Astrocyte (in vitro differentiated cells and primary cell): ENCODE data around the gene PTPN14.

Experiments used
- EZH2 ChIP-seq: IDR thresholded peaks from 2 replicates; pipeline ENCODE4 v1.6.1; 2012; ENCODE audit warnings: mild to moderate bottlenecking, low read length, inconsistent platforms; ENCODE audit not compliant: insufficient read depth
- TF ChIP-seq, protein P1 (sequence below): IDR thresholded peaks from 2 replicates; pipeline ENCODE4 v1.5.1; 2011; ENCODE audit warnings: low read depth, mild to moderate bottlenecking, inconsistent platforms, low read length, moderate library complexity; ENCODE audit not compliant: insufficient read depth

DNA sequence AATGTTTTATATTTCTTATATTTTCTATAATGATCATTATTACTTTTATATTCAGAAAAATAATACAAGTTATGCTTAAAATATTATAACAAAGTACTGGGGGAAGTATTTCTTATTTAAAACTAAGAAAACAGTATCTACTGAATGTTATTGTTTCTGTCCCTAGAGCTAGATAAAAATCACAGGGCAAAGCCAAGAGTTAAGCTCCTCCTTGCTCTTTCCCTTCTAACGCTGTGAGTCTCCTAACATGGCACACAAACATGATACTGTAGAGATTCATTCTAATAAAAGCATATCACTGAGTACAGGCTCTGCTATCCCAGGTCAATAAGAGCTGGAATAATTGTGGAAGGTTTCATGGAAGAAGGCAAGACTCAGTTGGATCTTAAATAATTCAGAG lies 53.4 kb downstream of the PTPN14 start:
- TF ChIP-seq, protein P1, sequence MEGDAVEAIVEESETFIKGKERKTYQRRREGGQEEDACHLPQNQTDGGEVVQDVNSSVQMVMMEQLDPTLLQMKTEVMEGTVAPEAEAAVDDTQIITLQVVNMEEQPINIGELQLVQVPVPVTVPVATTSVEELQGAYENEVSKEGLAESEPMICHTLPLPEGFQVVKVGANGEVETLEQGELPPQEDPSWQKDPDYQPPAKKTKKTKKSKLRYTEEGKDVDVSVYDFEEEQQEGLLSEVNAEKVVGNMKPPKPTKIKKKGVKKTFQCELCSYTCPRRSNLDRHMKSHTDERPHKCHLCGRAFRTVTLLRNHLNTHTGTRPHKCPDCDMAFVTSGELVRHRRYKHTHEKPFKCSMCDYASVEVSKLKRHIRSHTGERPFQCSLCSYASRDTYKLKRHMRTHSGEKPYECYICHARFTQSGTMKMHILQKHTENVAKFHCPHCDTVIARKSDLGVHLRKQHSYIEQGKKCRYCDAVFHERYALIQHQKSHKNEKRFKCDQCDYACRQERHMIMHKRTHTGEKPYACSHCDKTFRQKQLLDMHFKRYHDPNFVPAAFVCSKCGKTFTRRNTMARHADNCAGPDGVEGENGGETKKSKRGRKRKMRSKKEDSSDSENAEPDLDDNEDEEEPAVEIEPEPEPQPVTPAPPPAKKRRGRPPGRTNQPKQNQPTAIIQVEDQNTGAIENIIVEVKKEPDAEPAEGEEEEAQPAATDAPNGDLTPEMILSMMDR = no peak
- no peak for TF ChIP-seq EZH2
